NT2/D1 (cell line): ENCODE measurements around the gene MORN5.
"Not testable (repeated sequence)": the region's sequence is repeated elsewhere in the genome, so short reads cannot be mapped to it uniquely, and the experiment has no call there.

Experiments used
- YY1 ChIP-seq: IDR thresholded peaks from 2 replicates; pipeline ENCODE4 v1.6.1; 2011; ENCODE audit not compliant: insufficient read length, insufficient read depth
- ZNF274 ChIP-seq: IDR thresholded peaks from 2 replicates; pipeline ENCODE4 v1.6.1; 2011; ENCODE audit warnings: mild to moderate bottlenecking, low read depth, low read length

DNA sequence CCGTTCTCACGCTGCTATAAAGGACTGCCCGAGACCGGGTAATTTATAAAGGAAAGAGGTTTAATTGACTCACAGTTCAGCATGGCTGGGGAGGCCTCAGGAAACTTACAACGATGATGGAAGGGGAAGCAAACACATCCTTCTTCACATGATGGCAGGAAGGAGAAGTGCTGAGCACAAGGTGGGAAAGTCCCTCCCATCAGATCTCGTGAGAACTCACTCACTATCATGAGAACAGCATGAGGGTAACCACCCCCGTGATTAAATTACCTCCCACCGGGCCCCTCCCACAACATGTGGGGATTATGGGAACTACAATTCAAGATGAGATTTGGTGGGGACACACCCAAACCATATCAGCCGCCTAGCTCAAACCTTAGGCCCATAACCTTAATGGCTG lies 42.5 kb upstream of the MORN5 start:
- TF ChIP-seq YY1, ZNF274: not testable (repeated sequence)
